Trophoblast cell (in vitro differentiated cells and primary cell): Measurements from ENCODE around the gene CASS4.

Source experiments
- DNase-seq, 2 donors: peaks; one replicate each; pipeline ENCODE4 v3.0.0-alpha.2; 2016
- H2AFZ ChIP-seq: 2 replicates; pipeline ENCODE4 v1.6.1; 2013; ENCODE audit warnings: low read length, moderate library complexity, mild to moderate bottlenecking; ENCODE audit not compliant: insufficient read depth, poor library complexity
- H2AK5ac ChIP-seq: 2 replicates; pipeline ENCODE4 v1.6.1; 2013; ENCODE audit warnings: mild to moderate bottlenecking, low read length
- H2BK120ac ChIP-seq: 2 replicates; pipeline ENCODE4 v1.6.1; 2013; ENCODE audit warnings: low read length, mild to moderate bottlenecking, moderate library complexity; ENCODE audit not compliant: insufficient read depth, poor library complexity
- H2BK12ac ChIP-seq: 2 replicates; pipeline ENCODE4 v1.6.1; 2013; ENCODE audit warnings: mild to moderate bottlenecking, low read length, moderate library complexity
- H2BK5ac ChIP-seq: 2 replicates; pipeline ENCODE4 v1.6.1; 2013; ENCODE audit warnings: low read length, low read depth, moderate library complexity, mild to moderate bottlenecking; ENCODE audit not compliant: poor library complexity
- H3K14ac ChIP-seq: 2 replicates; pipeline ENCODE4 v1.6.1; 2013; ENCODE audit warnings: mild to moderate bottlenecking, low read length
- H3K18ac ChIP-seq: 2 replicates; pipeline ENCODE4 v1.6.1; 2013; ENCODE audit warnings: mild to moderate bottlenecking, low read length
- H3K23ac ChIP-seq: 2 replicates; pipeline ENCODE4 v1.6.1; 2013; ENCODE audit warnings: low read length
- H3K27ac ChIP-seq: 2 replicates; pipeline ENCODE4 v1.5.1; 2013; ENCODE audit warnings: low read depth, mild to moderate bottlenecking, inconsistent platforms, low read length, moderate library complexity
- H3K27me3 ChIP-seq: 2 replicates; pipeline ENCODE4 v1.6.1; 2013; ENCODE audit warnings: inconsistent platforms, mild to moderate bottlenecking, low read length, moderate library complexity; ENCODE audit not compliant: insufficient read depth
- H3K36me3 ChIP-seq, 2 experiments: 1 replicate in 1 of 2; 2 replicates in 1 of 2; pipeline ENCODE4 v1.6.1; 2013; ENCODE audit warnings: low read length in 2 of 2, mild to moderate bottlenecking in 2 of 2, moderate library complexity in 1 of 2; ENCODE audit not compliant: insufficient read depth in 2 of 2, control insufficient read depth in 1 of 2
- H3K4ac ChIP-seq: 2 replicates; pipeline ENCODE4 v1.6.1; 2013; ENCODE audit warnings: low read depth, mild to moderate bottlenecking, low read length, moderate library complexity
- H3K4me1 ChIP-seq, 2 experiments: 1 replicate in 1 of 2; 2 replicates in 1 of 2; pipeline ENCODE4 v1.6.1; 2013; ENCODE audit warnings: low read length in 2 of 2, mild to moderate bottlenecking in 2 of 2, moderate library complexity in 1 of 2; ENCODE audit not compliant: insufficient read depth in 2 of 2, control insufficient read depth in 1 of 2
- H3K4me2 ChIP-seq: 2 replicates; pipeline ENCODE4 v1.6.1; 2013; ENCODE audit warnings: inconsistent platforms, mild to moderate bottlenecking, low read length, moderate library complexity
- H3K4me3 ChIP-seq: 2 replicates; pipeline ENCODE4 v1.5.1; 2013; ENCODE audit warnings: mild to moderate bottlenecking, low read depth, low read length, inconsistent platforms
- H3K79me1 ChIP-seq: one replicate; pipeline ENCODE4 v1.6.1; 2013; ENCODE audit warnings: low read length
- H3K79me2 ChIP-seq: 2 replicates; pipeline ENCODE4 v1.6.1; 2013; ENCODE audit warnings: low read length, mild to moderate bottlenecking; ENCODE audit not compliant: control insufficient read depth, insufficient read depth, poor library complexity
- H3K9ac ChIP-seq: 2 replicates; pipeline ENCODE4 v1.6.1; 2013; ENCODE audit warnings: mild to moderate bottlenecking, low read length
- H3K9me3 ChIP-seq: 2 replicates; pipeline ENCODE4 v1.6.1; 2013; ENCODE audit warnings: low read depth, mild to moderate bottlenecking, control low read depth, inconsistent platforms, low read length; ENCODE audit not compliant: insufficient read depth
- H4K12ac ChIP-seq: 2 replicates; pipeline ENCODE4 v1.6.1; 2013; ENCODE audit warnings: low read depth, mild to moderate bottlenecking, low read length, moderate library complexity
- H4K8ac ChIP-seq: 2 replicates; pipeline ENCODE4 v1.6.1; 2013; ENCODE audit warnings: low read depth, mild to moderate bottlenecking, low read length, moderate library complexity
- H4K91ac ChIP-seq: one replicate; pipeline ENCODE4 v1.6.1; 2013; ENCODE audit warnings: low read depth, mild to moderate bottlenecking, low read length, moderate library complexity
- WGBS: extraction: QIAGEN DNeasy Blood & Tissue Kit; methylation state at CpG from one replicate; pipeline ENCODE4 v1.1.7; 2013; ENCODE audit warnings: missing lambda C conversion rate; ENCODE audit not compliant: insufficient read length, insufficient coverage; ENCODE audit errors: extremely low coverage; 5-methylcytosine and 5-hydroxymethylcytosine counted together

The CASS4 gene

GRCh38 chr20:56433880-56434255 lies 21.8 kb downstream of the CASS4 start:
- Histone ChIP-seq H3K36me3 (no peaks in the 10 kb centered on the region), H3K27me3 (no peaks in the 10 kb centered on the region), H4K8ac (no peak overlapping the region), H3K4me2 (no peak overlapping the region), H2BK12ac (no peak overlapping the region), H3K79me2 (no peaks in the 10 kb centered on the region), H3K23ac (no peak overlapping the region), H3K9ac (no peak overlapping the region), H3K14ac (no peak overlapping the region), H3K9me3 (no peaks in the 10 kb centered on the region), H3K4me3 (no peak overlapping the region), H3K4ac (no peak overlapping the region), H3K79me1 (peaks cover 2% of the 10 kb centered on the region), H3K18ac (no peak overlapping the region), H2BK5ac (no peak overlapping the region), H2BK120ac (no peak overlapping the region), H3K4me1 (peaks cover 0 to 7% of the 10 kb centered on the region in 2 experiments), H2AK5ac (no peak overlapping the region), H4K12ac (no peak overlapping the region), H4K91ac (no peak overlapping the region), H2AFZ (no peak overlapping the region), H3K27ac (no peak overlapping the region)
- no CpG with 5 or more reads among the region's 6 CpGs for WGBS
- peak; percentile 35 to 63 for DNase-seq

- H2AFZ ChIP-seq: no peak overlapping the region
- no peak overlapping the region for H3K4me3 ChIP-seq
- no peak overlapping the region for H3K27ac ChIP-seq
- H3K9ac ChIP-seq: no peak overlapping the region
- no CpG with 5 or more reads among the region's 20 CpGs for WGBS
- H2AK5ac ChIP-seq: peak overlapping the region; percentile 44
- H2BK120ac ChIP-seq: no peak overlapping the region
- H3K4me1 ChIP-seq: peaks cover 16 to 22% of the 10 kb centered on the region in 2 experiments
- H3K4me2 ChIP-seq: no peak overlapping the region
- no peak overlapping the region for H3K4ac ChIP-seq
- no peak overlapping the region for H3K23ac ChIP-seq
- H3K79me2 ChIP-seq: no peaks in the 10 kb centered on the region
- H2BK12ac ChIP-seq: peak overlapping the region; percentile 62
- H3K18ac ChIP-seq: no peak overlapping the region
- peak overlapping the region; percentile 55 for H4K91ac ChIP-seq
- H2BK5ac ChIP-seq: no peak overlapping the region
- H3K79me1 ChIP-seq: peaks cover 12% of the 10 kb centered on the region
- H3K14ac ChIP-seq: no peak overlapping the region
- H3K9me3 ChIP-seq: no peaks in the 10 kb centered on the region
- no peaks in the 10 kb centered on the region for H3K27me3 ChIP-seq
- H4K12ac ChIP-seq: no peak overlapping the region
- H3K36me3 ChIP-seq: no peaks in the 10 kb centered on the region
- no peak overlapping the region for H4K8ac ChIP-seq
- DNase-seq: no peak
Observed at GRCh38 chr20:56437196-56437960, 25.3 kb downstream of the CASS4 start.

- Histone ChIP-seq H3K4me3 (no peak overlapping the region), H4K91ac (no peak overlapping the region), H3K9me3 (no peaks in the 10 kb centered on the region), H2BK12ac (no peak overlapping the region), H3K27ac (no peak overlapping the region), H3K79me1 (peaks cover 16% of the 10 kb centered on the region), H3K18ac (no peak overlapping the region), H2AK5ac (no peak overlapping the region), H2BK120ac (no peak overlapping the region), H2BK5ac (no peak overlapping the region), H3K36me3 (no peaks in the 10 kb centered on the region), H3K79me2 (no peaks in the 10 kb centered on the region), H3K23ac (no peak overlapping the region), H3K9ac (no peak overlapping the region), H3K14ac (no peak overlapping the region), H4K12ac (no peak overlapping the region), H4K8ac (no peak overlapping the region), H2AFZ (no peak overlapping the region), H3K4ac (no peak overlapping the region), H3K27me3 (no peaks in the 10 kb centered on the region), H3K4me1 (peaks cover 16 to 23% of the 10 kb centered on the region in 2 experiments), H3K4me2 (no peak overlapping the region)
- DNase-seq: no peak
- no CpG with 5 or more reads among the region's 4 CpGs for WGBS
Observed at GRCh38 chr20:56438284-56438683, 26.2 kb downstream of the CASS4 start.

- no peak overlapping the region for H3K9ac ChIP-seq
- peaks cover 19 to 29% of the 10 kb centered on the region in 2 experiments for H3K4me1 ChIP-seq
- H3K4ac ChIP-seq: no peak overlapping the region
- no peak overlapping the region for H3K4me2 ChIP-seq
- H2AFZ ChIP-seq: no peak overlapping the region
- H2AK5ac ChIP-seq: no peak overlapping the region
- WGBS: no CpG with 5 or more reads among the region's 5 CpGs
- no peak overlapping the region for H2BK12ac ChIP-seq
- H3K27ac ChIP-seq: peak overlapping the region; percentile 94
- H2BK5ac ChIP-seq: peak overlapping the region; percentile 25
- no peak overlapping the region for H3K14ac ChIP-seq
- H2BK120ac ChIP-seq: no peak overlapping the region
- H3K36me3 ChIP-seq: no peaks in the 10 kb centered on the region
- no peak overlapping the region for H3K23ac ChIP-seq
- no peak overlapping the region for H4K91ac ChIP-seq
- no peak overlapping the region for H4K8ac ChIP-seq
- H3K18ac ChIP-seq: no peak overlapping the region
- no peaks in the 10 kb centered on the region for H3K79me2 ChIP-seq
- H3K4me3 ChIP-seq: no peak overlapping the region
- peak; percentile 97 to 98 for DNase-seq
- H3K79me1 ChIP-seq: peaks cover 16% of the 10 kb centered on the region
- no peak overlapping the region for H4K12ac ChIP-seq
- H3K27me3 ChIP-seq: no peaks in the 10 kb centered on the region
- H3K9me3 ChIP-seq: no peaks in the 10 kb centered on the region
Observed at GRCh38 chr20:56439771-56440291, 27.8 kb downstream of the CASS4 start.
